Lower lobe of right lung (tissue), 2 donors: ENCODE data around the gene PLEKHG7. TPM values are rescaled to one million over a fixed set of nuclear protein-coding genes. Genes with fewer than 3 reads are reported as not detected.
A peak's percentile ranks its signal among the peaks of the same experiment; 100 is the strongest.

Source experiments
- ATAC-seq, 2 donors: fragments of 200-7000 bp; cut with Tn5 transposase; one replicate each; pipeline ENCODE4 v1.9.1; 2020 to 2022; ENCODE audit warnings: mild to moderate bottlenecking in 2 of 2, moderate library complexity in 2 of 2
- DNase-seq: peaks from one replicate; pipeline ENCODE4 v3.0.0-alpha.2; 2020
- H3K27ac ChIP-seq: fragments of 200-600 bp; one replicate; pipeline ENCODE4 v1.8.0; 2022
- H3K27me3 ChIP-seq: fragments of 200-600 bp; one replicate; pipeline ENCODE4 v1.8.0; 2022; ENCODE audit warnings: low read depth
- H3K36me3 ChIP-seq: fragments of 200-600 bp; one replicate; pipeline ENCODE4 v1.8.0; 2022; ENCODE audit warnings: mild to moderate bottlenecking
- H3K4me1 ChIP-seq: fragments of 200-600 bp; one replicate; pipeline ENCODE4 v1.8.0; 2022
- H3K4me3 ChIP-seq: fragments of 200-600 bp; one replicate; pipeline ENCODE4 v1.8.0; 2022; ENCODE audit warnings: mild to moderate bottlenecking
- H3K9me3 ChIP-seq: fragments of 200-600 bp; one replicate; pipeline ENCODE4 v1.8.0; 2022
- intact Hi-C: fragments of 100-400 bp; cut with DNase I; formaldehyde crosslinking; loops from one replicate; pipeline ENCODE4 v1.11.0; 2022
- total RNA-seq: library from RNA; stranded (reverse); fragmentation: NEBNext Ultra II Directional; extraction: Animal tissue kit (Norgen Biotek cat#: 25700); gene quantifications from one replicate; pipeline ENCODE4 v1.2.1, GENCODE V29; 2021
- TF ChIP-seq, protein P1 (sequence below): fragments of 200-600 bp; IDR thresholded peaks from one replicate; pipeline ENCODE4 v1.8.0; 2022; ENCODE audit warnings: antibody characterized with exemption, mild to moderate bottlenecking
- donor health status: DM: no; HTN: yes; CAD: no; lungs with severe emphysema.

PLEKHG7 gene
- total RNA-seq, 1 donor from 2014 or later = 1.6 TPM

DNA sequence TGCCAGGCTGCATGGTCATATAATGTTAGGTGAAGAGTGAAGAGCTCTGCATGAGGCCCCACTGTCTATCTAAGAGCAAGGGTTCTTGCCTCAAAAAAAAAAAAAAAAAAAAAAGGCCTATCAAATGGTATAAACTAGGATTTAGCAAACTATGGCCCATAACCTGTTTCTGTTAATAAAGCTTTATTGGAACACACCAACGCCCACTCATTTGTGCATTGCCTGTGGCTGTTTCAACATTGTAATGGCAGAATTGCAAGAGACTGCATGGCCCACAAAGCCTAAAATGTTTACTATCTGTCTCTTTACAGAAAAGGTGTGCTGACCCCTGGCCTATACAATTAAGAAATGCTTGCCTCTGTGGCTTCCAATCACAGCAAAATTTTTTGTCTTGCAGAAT is 12.8 kb downstream of the PLEKHG7 start:
- H3K4me1 ChIP-seq = peaks cover 6% of the 10 kb centered on the region
- intact Hi-C loops = no loop called here
- DNase-seq (no peak), ATAC-seq (no peak)
- H3K27ac ChIP-seq = no peak overlapping the region
- no peaks in the 10 kb centered on the region for H3K9me3 ChIP-seq
- H3K27me3 ChIP-seq = no peaks in the 10 kb centered on the region
- H3K4me3 ChIP-seq = no peak overlapping the region
- no peaks in the 10 kb centered on the region for H3K36me3 ChIP-seq
- TF ChIP-seq, protein P1, sequence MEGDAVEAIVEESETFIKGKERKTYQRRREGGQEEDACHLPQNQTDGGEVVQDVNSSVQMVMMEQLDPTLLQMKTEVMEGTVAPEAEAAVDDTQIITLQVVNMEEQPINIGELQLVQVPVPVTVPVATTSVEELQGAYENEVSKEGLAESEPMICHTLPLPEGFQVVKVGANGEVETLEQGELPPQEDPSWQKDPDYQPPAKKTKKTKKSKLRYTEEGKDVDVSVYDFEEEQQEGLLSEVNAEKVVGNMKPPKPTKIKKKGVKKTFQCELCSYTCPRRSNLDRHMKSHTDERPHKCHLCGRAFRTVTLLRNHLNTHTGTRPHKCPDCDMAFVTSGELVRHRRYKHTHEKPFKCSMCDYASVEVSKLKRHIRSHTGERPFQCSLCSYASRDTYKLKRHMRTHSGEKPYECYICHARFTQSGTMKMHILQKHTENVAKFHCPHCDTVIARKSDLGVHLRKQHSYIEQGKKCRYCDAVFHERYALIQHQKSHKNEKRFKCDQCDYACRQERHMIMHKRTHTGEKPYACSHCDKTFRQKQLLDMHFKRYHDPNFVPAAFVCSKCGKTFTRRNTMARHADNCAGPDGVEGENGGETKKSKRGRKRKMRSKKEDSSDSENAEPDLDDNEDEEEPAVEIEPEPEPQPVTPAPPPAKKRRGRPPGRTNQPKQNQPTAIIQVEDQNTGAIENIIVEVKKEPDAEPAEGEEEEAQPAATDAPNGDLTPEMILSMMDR = no peak

DNA sequence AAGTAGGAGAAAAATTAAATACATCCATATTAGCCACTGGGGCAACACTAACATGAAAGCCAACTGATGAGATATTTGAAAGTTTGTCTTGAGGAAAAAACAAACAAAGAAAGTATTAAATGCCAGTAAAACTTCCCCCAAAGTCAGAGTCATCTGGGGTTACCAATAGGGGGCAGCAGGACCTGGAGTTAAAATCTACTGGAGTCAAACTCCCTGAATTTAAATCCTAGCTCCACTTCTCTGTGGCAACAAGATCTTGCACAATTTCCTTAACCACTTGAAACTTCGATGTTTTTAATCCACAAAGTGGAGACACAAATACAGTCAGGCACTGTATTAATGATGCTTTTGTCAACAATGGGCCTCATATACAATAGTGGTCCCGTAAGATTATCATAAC is 14.4 kb downstream of the PLEKHG7 start:
- no peaks in the 10 kb centered on the region for H3K27me3 ChIP-seq

DNA sequence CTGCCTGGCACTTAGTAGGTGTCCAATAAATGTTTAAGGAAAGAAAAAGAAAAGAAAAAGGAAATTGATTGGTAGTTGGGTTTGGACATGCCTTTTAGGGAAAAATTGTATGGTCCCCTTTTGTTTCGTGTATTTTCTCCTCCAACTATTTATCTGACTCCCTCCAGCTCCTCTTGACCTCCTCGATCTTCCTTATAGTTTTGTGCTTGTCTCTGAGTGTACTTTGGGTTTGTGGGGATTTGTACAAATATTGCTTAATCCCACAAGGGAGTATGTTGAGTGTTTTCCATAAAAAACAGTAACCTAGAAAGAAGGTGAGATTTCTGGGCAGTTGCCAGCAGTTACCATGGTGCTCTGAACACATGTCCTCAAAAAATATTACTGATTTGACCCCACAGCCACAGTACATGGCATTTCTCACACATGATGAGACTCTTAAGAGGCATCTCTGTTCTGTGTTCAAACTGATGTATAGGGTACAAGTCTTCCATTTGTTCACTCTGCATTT is 15.7 kb downstream of the PLEKHG7 start:
- intact Hi-C loops = no loop called here
- TF ChIP-seq, protein P1 = no peak
- no peak overlapping the region for H3K27ac ChIP-seq
- no peaks in the 10 kb centered on the region for H3K27me3 ChIP-seq
- no peaks in the 10 kb centered on the region for H3K36me3 ChIP-seq
- ATAC-seq = peak; percentile 40 to 60
- H3K4me3 ChIP-seq = no peak overlapping the region
- H3K9me3 ChIP-seq = no peaks in the 10 kb centered on the region
- no peak for DNase-seq
- H3K4me1 ChIP-seq = peaks cover 6% of the 10 kb centered on the region

More for the DNA sequence above, 14.4 kb downstream of the PLEKHG7 start:
- Histone ChIP-seq H3K4me1 (peaks cover 6% of the 10 kb centered on the region), H3K9me3 (no peaks in the 10 kb centered on the region), H3K4me3 (no peak overlapping the region), H3K36me3 (no peaks in the 10 kb centered on the region), H3K27ac (no peak overlapping the region)
- no peak for DNase-seq
- TF ChIP-seq, protein P1 = peak; percentile 41
- peak; percentile 67 to 83 for ATAC-seq
- intact Hi-C loops = no loop called here

DNA sequence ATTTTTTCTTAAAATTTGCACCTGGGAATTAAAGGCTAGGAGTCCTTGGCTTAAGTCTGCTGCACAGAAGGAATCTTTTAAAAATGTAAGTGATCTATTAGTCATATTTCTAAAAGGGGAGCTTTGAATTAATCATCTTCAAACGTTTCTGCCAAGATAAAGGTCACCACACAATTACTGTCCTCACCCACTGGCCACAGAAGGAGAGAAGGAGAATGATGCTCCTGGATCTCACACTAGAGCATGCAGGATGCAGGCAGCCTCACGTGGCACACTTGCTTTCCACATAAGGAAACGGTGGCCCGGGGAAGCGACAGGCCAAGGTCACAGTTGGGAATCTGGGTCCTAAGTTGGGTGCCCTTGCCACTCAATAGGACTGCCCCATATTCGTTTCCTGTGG is 16.9 kb downstream of the PLEKHG7 start:
- intact Hi-C loops = no loop called here
- no peak for ATAC-seq

DNA sequence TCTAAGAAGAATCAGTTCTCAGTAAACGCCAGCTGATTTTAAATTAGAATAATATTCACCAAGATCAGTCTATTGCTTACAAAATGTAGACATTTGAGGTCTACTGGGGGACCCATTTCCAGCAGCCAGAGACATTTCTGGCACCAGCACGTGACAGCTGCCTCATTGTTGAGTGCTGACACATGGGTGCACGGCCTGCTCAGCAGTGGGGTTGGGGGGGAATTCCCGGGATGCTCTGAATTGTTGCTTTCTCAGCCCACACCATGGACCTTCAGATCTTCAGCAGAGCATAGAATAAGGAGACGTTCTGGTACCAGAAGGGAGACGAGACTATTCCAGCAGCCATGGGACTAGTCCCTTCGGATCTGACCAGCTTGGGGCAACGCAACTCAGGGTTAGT is 18.3 kb downstream of the PLEKHG7 start:
- no peak for ATAC-seq
- no peak overlapping the region for H3K27ac ChIP-seq

More for the DNA sequence above, 16.9 kb downstream of the PLEKHG7 start:
- peaks cover 6% of the 10 kb centered on the region for H3K4me1 ChIP-seq
- no peak for DNase-seq
- H3K9me3 ChIP-seq = no peaks in the 10 kb centered on the region
- TF ChIP-seq, protein P1 = no peak
- H3K27me3 ChIP-seq = no peaks in the 10 kb centered on the region
- H3K36me3 ChIP-seq = no peaks in the 10 kb centered on the region
- H3K4me3 ChIP-seq = no peak overlapping the region
- H3K27ac ChIP-seq = no peak overlapping the region

More for the DNA sequence above, 18.3 kb downstream of the PLEKHG7 start:
- intact Hi-C loops = no loop called here
- no peaks in the 10 kb centered on the region for H3K27me3 ChIP-seq
- TF ChIP-seq, protein P1 = no peak
- no peak overlapping the region for H3K4me3 ChIP-seq
- H3K9me3 ChIP-seq = no peaks in the 10 kb centered on the region
- no peaks in the 10 kb centered on the region for H3K36me3 ChIP-seq
- H3K4me1 ChIP-seq = peaks cover 6% of the 10 kb centered on the region
- DNase-seq = no peak
